NCI-H82 (cell line): ENCODE data around the gene SMYD3.
A peak's percentile ranks its signal among the peaks of the same experiment; 100 is the strongest.
"Not testable (repeated sequence)": the region's sequence is repeated elsewhere in the genome, so short reads cannot be mapped to it uniquely, and the experiment has no call there.

Source experiments
- DNase-seq: peaks from one replicate; lab custom pipeline; 2025; lab: John Stamatoyannopoulos, UW

The SMYD3 gene

DNA sequence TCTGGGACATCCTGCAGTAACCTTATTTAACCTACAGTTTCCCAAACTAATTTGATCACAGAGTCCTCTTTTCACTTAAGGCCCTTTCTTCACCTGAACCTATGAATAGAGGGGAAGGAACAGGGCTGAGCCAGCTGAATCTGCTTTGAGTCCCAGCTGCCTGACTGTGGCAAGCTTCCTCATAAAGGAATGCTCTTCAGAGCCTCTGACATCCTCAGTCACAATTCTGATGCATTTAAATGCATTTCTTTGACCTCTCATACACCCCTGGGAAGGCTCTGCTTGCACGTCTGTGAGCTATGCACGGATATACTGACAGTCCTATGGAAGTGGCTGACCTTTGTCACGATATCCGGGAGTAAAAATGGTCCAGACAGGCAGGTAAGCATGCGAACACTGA, 673.1 kb downstream of the SMYD3 start:
- DNase-seq, result no peak

DNA sequence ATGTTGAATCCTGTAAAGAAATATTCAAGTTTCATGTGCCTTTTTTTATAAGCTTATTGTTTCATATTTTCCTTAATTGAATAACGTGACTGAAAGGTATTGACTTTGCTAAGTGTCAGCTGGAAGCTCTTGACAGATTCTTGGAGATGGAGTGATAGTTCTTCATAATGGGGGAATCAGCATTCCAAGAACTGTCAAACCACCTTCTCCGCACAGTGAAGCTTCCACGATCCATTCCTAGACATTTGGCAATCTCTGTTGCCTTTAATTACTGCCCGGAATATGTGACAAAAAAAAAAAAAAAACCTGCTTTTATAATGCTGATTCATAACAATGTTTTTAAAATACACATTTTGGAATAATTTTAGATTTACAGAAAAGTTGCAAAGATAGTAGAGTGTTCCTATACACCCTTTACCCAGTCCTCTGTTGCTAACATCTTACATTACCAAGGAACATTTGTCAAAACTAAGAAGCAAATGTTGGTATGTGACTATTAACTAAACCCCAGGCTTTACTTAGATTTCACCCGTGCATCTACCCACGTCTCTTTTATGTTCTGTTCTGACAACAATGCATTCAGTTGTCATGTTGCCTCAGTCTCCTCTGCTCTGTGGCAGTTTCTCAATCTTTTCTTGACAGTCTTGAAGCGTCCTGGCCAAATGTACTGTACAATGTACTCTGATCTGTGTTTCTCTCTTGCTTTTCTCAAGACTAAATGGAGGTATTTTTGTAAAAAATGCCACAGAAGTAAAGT, 674.1 kb downstream of the SMYD3 start:
- no peak for DNase-seq

DNA sequence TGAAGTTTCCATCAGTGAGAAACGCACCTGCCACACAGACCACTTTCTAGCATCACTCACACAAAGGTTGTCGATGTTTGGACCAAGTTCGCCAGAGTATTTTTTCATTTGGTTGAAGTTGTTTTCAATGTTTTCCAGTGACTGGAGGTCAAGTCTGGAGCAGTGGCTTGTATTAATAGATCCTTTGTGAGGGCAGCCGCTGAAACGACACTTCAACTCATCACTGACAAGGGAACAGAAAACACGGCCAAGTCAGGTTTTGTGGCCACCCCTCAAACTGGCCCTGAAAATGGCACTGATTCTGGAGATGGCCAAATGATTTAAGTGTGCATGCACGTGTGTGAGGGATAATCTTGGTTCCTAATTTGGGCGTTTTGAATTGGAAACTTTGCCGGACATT, 675.6 kb downstream of the SMYD3 start:
- DNase-seq, result no peak

DNA sequence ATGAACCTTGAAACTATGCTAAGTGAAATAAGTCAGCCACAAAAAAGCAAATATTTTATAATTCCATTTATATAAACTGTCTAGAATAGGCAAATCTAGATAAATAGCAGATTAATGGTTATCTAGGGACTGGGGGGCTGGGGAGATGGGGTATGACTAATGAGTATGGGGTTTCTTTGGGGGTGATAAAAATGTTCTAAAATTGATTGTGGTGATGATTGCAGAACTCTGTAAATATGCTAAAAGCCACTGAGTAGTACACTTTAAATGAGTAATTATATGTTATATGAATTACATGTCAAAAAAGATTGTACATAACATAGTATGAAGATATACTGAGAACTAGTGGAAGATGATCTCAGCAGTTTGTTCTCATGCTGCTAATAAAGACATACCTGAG, 677.3 kb downstream of the SMYD3 start:
- DNase-seq, result no peak

DNA sequence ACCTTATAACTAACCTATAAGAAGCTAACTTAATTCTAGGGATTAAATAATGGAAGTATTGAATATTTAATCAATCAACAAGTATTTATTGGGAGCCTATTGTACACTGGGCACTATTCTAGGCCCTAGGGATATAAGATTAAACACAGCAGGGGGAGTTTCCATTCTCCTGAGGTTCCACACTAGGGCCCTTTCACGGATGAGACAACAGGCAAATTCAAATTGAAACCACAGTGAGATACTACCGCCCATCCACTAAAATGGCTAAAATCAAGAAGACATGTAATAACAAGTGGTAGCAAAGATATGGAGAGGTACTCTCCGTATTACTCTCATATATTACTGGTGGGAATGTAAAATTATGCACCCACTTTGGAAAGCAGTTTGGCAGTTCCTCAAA, 677.9 kb downstream of the SMYD3 start:
- DNase-seq, result no peak

DNA sequence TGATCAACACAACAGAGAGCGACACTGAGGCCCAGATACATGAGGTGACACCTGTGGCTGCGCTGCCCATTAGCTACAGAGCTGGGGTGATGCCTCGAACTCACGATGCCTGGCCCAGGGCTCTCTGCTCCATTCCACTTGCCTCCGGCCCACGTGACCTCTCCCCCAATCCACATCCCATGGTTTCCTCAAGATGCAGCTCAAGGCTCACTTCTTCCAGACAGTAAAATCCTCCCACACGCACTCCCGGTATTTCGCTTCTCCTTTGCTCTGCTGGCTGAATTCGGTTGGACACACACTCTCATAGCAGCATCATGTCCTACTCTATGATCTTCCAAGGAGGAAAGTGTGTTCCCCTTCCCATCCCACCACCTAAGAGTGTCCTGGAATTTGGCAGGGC, 679.8 kb downstream of the SMYD3 start:
- no peak for DNase-seq

DNA sequence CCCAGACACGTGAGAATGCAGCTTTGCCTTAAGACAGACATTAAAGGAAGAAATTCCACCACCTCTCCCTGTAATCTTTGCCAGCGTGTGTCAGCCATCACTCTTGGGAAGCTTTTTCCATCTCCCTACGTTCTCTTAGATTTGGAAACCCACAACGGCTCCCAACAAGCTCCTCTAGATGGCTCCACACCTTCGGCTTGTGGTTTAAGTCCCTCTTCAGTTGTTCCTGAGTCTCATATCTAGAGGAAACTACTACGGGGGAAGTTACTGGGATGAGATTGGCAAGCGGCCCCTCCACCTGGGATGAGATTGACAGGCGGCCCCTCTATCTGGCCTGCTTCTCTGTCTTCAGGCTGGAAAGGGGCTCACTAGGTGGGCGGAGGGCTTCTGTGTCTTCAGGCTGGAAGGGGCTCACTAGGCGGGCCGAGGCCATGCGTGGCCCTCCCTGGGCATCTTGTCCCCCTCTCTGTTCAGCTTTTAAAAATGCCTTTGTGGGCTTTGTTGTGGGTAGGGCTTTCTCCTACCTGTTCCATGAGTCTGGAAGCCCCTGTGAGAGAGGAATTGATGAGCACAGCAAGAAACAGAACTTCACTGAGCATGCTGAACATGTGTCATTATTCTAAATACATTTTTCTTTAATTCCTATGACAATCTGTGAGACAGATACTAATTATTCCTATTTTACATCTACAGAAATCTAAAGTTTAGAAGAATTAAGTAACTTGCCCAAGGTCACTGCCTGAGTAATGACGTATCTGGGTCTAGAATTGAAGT, 681.8 kb downstream of the SMYD3 start:
- peak; percentile 21 for DNase-seq

DNA sequence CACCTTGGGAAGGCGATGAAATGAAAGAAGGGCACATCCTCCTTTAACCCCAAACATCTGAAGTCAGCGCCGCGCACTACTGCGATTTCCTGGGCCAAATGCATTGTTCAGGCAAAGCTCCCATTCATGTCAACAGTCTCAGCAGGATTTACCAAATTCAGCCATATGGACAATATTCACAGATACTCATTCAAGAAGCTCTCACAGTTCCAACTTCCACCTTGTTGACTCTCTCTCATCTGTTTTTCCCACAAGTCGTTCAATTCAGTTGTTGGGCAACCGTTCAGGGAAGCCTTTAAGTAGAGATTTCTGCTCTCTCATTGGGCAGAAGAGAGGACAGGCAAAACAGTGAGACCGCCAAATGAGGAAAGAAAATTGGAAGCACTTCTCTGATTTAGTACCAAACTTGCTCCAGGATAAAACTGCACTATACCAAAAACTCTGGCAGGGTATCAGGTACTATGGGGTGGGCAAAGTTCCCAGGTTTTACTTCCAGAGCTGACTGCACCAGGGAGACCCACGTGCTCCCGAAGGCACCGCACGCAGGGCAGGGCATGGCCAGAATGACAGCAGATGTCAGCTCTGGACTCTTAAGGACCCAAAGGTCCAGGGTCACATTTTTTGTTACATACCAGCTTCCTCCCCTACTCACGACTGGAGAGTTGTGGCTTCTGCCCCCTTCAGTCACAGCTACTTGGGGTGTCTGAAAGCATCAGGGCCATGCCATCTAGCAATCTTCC, 683.5 kb downstream of the SMYD3 start:
- DNase-seq, result no peak

DNA sequence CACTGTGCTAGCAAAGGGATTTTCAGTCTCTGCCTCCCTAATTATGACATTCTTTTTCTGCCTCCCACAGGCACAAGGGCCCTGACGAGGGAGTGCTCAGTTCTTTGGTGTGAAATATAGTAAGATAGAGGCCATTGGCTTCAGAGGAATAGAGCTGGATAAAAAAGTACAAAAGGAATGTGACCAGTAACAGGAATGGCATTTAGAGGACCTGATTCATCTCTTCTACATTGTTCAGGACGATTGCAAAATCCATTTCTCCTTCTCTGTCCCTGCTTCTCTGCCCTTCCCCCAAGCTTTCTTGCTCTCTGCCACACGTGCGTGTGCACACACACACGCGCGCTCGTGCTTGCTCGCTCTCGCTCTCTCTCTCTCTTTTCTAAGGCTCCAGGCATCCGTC, 684.1 kb downstream of the SMYD3 start:
- no peak for DNase-seq

DNA sequence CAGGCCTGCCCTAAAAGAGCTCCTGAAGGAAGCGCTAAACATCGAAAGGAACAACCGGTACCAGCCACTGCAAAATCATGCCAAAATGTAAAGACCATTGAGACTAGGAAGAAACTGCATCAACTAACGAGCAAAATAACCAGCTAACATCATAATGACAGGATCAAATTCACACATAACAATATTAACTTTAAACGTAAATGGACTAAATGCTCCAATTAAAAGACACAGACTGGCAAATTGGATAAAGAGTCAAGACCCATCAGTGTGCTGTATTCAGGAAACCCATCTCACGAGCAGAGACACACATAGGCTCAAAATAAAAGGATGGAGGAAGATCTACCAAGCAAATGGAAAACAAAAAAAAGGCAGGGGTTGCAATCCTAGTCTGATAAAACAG, 688.7 kb downstream of the SMYD3 start:
- DNase-seq, result not testable (repeated sequence)

DNA sequence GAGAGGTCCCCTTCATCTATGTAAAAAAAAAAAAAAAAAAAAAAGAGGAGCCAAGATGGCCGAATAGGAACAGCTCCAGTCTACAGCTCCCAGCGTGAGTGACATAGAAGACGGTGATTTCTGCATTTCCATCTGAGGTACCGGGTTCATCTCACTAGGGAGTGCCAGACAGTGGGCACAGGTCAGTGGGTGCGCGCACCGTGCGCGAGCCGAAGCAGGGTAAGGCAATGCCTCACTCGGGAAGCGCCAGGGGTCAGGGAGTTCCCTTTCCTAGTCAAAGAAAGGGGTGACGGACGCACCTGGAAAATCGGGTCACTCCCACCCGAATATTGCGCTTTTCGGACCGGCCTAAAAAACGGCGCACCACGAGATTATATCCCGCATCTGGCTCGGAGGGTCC, 690.6 kb downstream of the SMYD3 start:
- not testable (repeated sequence) for DNase-seq

DNA sequence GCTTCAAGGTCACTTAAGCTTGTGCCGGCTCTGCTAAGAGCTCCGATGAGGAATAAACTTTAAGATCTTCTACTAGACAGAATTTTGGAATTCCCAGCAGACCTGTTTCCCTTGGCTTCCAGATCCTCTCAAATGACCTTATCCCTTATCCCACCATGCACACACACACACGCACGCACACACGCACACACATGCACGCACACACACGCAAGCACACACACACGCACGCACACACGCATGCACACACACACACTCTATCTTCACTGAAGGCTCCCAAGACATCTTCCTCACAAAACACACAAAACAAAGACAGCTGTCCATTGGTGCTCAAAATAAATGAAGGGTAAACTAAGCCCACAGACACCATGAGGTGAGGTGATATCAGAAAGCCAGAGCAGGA, 692.4 kb downstream of the SMYD3 start:
- DNase-seq, result no peak

DNA sequence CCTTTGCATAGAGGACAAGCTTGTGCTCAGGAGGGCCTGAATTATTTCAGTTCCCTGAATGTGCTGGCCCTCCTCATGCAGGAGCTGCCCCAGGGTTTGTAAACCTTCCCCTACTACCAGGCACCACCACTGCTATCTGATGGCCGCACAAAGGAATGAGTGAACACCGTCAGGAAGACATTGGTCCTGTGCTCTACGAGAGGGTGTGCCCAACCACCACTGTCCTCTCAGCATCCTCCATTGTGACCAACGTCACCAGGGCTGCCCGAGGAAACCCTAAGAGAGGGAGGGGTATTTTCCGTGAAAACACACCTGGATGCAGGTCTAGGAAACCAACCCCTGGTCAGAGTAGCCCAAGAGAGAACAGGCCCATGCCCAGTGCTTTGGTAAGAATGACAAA, 694.8 kb downstream of the SMYD3 start:
- no peak for DNase-seq

DNA sequence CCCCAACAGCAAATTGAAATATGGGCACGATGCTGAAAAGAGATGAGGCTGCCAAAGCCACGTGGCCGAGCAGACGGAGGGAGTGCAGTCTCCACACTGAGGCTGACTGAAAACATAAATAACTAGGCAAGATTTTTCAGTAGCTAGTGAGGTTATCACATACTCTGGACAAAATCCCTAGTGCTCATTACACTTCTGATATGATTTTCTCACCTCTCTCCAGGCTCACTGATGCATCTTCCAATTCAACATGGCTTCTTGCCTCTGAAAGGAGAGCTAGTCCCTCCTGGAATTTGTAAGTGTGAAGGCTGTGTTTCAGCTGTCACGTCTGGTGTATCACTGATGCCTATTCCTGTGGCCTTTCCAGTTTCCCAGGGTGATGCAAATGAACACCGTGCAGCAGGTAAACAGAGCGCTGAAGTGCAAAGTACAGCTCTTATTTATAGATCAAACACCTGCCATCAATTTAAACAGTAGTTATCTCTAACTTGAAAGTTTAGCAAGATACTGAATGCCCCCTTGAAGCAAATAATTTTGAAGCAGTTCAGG, 696.2 kb downstream of the SMYD3 start:
- no peak for DNase-seq

DNA sequence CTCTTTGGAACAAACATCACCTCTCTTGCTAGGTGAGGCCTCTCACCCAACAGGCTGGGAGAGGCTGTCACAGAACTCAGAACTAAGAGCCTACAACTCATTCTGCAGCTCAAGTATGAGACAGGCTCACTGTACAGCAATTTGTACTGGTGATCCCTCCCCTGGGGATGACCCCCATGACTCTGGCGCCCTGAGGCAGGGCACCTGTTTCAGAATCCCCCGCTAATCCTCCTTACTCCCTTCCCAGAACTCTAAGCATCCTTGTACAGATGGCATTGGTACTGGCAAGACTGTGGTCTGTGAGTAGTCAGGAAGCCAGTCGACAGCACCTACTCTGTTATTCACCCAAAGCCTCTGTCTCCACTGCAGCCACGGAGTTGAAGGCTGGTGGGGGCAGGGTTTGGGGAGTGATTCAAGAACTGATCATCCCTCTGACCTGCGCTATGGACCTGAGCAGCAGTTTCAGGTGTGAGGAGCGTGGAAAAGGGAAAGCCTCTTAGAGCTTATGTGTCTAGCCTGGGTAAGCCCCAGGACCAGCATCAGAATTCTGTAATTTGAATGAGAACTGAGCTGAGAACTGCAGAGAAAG, 696.8 kb downstream of the SMYD3 start:
- peak; percentile 93 for DNase-seq

DNA sequence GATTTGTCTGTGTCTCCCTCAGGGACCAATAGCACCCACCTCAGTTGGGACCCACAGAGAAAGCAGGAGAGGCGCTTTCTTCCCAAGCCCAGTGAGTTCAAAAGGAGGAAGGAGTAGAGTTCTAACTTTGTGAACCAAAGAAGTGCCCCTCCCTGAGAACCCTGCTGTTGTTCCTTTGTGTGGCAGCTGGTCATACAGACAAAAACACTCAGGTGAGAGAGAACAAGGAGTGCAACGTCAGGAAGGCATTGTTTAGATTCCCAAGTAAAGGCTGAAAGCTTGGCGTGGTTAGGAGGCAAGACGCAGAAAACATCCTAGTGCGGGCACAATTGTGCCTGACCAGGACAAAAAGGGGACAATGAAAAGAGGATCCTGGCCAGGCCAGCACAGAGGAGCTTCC, 697.7 kb downstream of the SMYD3 start:
- no peak for DNase-seq

DNA sequence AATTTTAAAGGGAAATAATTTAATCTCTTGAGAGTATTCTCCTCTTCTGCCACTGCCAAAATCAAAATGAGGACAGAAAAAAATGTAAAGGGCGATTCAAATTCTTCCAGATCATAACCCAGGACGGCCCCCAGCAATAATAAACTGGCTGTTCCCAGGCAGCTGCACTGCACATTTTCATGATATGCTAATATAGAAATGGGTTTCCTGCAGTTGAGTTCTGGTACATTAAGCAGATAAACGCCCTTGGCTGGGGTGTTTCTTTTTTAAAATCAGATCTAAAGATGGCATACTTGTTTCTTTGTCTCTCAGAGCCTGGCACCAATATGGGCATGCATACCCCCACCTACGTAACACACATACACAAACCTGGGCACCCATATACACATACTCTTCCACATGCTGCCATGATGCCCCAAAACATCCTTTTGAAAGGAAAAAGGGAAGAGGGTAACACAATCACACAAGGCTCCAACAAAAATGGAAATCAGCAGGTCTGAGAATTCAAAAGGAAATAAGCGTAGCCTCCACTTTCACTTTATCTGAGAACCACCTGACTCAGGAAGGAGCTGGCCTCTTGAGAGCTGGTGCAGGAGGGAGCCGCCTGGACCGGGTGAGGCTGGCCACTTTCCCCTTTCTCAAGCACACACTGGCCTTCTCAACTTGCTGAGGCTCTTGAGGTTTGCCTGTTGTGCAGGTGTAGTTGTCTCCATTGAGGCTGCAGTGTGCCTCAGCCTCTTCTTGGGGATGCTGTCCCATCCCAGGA, 698.9 kb downstream of the SMYD3 start:
- DNase-seq, result no peak

DNA sequence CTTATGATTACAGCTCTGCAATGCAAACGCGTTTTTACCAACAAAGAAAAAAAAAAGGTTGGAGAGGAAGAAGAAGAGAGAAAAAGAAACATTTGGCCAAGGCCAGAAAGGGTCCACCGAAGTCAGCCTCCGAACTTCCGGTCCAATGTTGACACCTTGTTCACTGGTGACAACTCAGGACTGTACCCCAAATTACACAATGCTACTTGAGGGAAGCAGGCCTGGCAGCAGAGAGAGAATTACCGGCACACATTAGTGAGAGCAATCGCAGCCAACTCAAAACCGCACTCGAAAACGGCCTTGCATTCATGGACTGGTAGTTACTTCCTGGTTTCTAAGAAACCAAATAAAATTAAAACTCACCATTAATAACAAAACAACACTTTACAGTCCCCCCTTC, 699.8 kb downstream of the SMYD3 start:
- no peak for DNase-seq

DNA sequence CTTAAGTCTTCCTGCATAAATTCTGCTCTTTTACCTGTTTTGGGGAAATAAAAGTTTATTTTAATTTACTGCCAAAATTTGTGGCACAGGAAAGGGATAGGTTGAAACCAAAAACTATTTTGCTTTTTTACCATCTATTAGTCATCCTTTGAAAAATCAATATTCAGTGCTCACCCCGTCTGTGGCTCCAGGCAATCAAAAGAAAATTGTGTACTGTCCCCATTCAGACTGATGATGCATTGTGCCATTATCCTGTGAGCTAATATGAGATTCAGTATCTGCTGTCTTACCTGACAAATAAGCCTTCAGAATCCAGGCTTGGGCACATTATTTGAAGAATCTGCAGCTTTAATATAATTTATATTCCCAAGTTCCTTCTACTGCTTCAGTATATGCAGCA, 701.5 kb downstream of the SMYD3 start:
- DNase-seq, result no peak

DNA sequence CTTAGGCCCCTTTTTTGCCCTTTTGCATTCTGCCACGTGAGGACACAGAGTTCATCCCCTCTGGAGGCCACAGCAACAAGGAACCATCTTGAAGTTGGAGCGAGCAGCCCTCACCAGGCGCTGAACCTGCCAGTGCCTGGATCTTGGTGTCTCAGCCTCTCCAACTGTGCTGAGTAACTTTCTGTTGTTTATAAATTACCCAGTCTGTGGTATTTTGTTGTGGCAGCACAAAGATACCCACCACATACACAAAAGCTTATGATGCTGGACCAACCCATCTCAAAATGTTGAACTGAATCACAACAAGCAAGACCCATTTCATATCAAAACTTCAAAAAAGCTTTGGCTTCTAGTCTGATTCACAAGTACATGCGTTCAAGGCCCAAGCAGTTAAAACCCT, 702.4 kb downstream of the SMYD3 start:
- no peak for DNase-seq

DNA sequence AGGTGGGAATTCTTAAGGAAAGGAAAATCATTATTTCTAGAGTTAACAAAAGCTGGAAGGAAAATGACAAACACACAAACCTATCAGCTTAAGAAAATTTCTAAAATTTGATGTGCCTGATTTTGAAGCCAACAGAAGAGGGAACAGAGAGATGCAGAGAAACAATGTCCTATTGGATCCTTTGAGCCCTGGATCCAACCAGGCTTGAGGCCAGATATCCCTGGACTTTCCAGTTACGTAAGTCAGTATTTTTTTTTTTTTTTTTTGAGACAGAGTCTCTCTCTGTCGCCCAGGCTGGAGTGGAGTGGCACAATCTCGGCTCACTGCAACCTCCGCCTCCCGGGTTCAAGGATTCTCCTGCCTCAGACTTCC, 703.4 kb downstream of the SMYD3 start:
- DNase-seq, result no peak
